Raji (cell line): Measurements from ENCODE around the gene SSH2.

Experiments used
- POLR2A ChIP-seq: IDR thresholded peaks from 2 replicates; pipeline ENCODE4 v1.6.1; 2011; ENCODE audit warnings: low read depth, low read length, control low read depth; ENCODE audit not compliant: insufficient read depth

SSH2 gene

GRCh38 chr17:29753845-29754439, 176.1 kb downstream of the SSH2 start:
- no peak for TF ChIP-seq POLR2A

DNA sequence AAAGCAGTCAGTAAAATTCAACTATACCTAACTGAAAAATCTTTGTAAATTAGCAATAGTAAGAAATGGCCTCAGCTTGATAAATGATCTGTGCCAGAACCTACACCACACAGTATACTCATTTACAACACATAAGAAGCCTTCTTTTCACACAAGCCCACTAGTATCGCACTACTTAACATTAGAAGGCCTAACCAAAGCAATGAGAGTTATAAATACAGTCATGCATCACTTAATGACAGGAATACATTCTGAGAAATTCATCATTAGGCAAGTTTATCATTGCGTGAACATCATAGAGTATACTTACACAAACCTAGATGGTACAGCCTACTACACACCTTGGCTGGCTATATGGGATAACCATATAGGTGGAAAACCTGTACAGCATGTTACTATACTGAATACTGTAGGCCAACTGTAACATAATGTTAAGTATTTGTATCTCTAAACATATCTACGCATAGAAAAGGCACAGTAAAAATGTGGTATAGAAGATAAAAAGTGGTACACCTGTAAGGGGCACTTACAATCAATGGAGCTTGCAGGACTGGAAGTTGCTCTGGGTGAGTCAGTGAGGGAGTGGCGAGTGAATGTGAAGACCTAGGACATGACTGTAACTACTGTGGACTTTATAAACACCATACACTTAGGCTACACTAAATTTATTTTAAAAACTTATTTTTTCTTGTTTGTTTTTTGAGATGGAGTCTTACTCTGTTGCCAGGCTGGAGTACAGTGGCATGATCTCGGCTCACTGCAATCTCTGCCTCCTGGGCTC, 180.8 kb downstream of the SSH2 start:
- TF ChIP-seq POLR2A, result no peak

- TF ChIP-seq POLR2A, result no peak
These were observed 181.6 kb downstream of the SSH2 start for GRCh38 chr17:29748400-29748799.

GRCh38 chr17:29747660-29748059, 182.4 kb downstream of the SSH2 start:
- TF ChIP-seq POLR2A, result no peak

DNA sequence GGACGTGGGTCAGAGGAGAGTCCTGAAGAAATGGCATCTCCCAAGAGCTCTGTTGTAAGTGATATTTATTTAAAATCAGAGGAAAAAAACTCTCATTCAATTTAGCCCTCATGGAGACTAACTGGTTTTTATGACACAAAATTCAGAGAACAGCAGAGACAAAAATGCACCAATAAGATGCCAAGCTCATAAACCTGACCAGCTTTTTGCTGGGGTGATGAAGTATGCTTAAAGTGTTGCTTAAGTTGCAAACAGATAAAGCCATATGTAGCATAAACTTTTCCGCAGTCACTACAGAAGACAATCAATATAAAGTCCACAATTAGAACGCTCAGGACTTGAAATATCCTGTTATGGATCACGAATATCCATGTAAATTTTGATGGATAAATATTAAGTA, 183.4 kb downstream of the SSH2 start:
- TF ChIP-seq POLR2A, result no peak

GRCh38 chr17:29744121-29744520, 185.9 kb downstream of the SSH2 start:
- no peak for TF ChIP-seq POLR2A

DNA sequence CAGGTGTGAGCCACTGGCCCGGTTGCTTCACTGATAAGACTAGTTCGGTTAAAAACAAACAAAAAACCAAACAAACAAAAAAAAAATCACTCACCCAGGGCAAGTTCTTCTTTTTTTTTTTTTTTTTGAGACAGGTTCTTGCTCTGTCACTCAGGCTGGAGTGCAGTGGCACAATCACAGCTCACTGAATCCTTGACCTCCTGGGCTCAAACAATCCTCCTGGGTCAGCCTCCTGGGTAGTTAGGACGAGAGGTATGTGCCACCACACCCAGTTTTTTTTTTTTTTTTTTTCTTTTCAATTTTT, 187.9 kb downstream of the SSH2 start:
- TF ChIP-seq POLR2A, result no peak

GRCh38 chr17:29740017-29740416, 190.0 kb downstream of the SSH2 start:
- TF ChIP-seq POLR2A, result no peak

DNA sequence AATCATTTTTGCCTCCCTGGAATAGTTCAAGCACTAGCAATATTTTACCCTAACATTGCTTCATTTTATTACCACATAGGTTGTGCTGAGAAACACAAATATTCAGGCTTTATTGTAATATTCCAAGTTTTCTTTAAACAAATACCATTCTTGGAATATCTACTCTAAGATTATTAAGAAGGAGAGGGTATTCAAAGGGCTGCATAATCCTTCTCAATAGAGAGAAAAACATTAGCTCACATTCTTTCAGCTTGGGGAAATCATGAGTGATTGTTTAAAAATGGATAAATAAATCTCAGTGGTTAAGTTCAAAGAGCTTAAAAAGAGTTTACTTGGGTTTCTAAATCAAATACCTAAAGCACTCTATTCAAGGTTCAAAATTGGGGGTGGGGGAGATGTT, 195.4 kb downstream of the SSH2 start:
- no peak for TF ChIP-seq POLR2A

DNA sequence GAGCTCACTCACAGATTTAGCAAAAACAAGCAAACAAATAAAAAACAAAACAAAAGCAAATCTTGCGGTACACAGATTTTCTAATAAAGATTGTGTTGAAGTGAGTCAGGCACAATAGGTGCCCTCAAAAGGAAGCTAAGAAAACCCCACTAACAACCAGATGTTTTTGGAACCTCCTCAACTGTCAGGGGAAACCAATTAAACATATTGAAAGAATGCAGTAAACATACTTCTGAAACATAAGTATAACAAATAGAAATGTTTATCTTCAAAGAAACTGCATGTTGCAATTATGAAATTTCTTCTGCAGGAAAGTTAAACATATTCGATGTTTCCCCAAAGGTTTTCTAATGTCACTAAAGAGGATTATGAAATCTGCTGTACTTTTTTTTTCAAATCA, 196.9 kb downstream of the SSH2 start:
- TF ChIP-seq POLR2A, result no peak

GRCh38 chr17:29732613-29733012, 197.4 kb downstream of the SSH2 start:
- no peak for TF ChIP-seq POLR2A

GRCh38 chr17:29732209-29732608, 197.8 kb downstream of the SSH2 start:
- no peak for TF ChIP-seq POLR2A

DNA sequence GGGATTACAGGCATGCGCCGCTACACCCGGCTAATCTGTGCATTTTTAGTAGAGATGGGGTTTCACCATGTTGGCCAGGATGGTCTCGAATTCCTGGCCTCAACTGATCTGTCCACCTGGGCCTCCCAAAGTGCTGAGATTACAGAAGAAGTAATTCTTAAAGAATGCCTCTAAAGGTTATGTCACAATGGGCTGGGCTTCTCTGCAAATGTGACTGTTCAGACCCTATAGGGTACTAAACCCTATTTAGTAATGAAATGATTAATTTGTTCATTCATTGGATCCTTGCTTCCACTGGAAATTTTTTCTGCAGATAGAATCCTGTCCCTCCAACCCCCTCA, 198.5 kb downstream of the SSH2 start:
- TF ChIP-seq POLR2A, result no peak

- TF ChIP-seq POLR2A, result no peak
These were observed 201.5 kb downstream of the SSH2 start for GRCh38 chr17:29728490-29728889.

- TF ChIP-seq POLR2A, result no peak
These were observed 203.2 kb downstream of the SSH2 start for GRCh38 chr17:29726715-29727252.

DNA sequence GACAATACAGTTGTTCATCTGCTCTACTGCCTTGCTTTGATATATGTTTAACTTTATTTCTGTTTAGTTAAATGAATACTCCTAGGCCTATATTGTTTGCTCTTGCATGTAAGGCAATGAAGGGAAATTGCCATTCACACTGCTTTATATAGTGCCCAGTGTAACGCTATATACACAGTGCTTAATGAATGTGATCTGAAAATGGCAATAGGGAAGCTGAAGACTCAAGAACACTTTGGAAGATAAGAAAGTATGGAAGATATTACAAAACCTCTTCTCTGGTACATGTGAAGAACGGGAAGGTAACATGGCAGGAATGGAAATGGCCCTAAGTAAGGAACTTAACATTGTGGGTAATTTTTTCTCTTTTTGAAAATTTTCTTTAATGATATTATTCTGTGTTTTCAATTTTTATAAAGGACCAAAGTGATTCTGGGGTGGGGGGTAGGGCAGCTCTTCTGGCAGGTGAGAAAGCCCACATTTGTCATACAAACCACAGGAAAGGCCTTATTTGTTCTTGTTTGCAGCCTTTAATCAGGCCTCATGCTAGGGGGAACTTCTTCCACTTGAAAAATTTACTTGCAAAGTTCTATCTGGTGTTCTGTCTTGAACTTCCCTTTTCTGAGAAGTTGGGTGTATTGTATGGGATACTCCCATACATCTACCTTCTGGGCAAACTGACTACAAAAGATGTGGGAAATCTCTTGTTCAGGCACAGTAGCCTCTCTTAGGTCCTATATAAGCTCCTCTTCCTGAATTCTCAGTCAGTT, 206.6 kb downstream of the SSH2 start:
- no peak for TF ChIP-seq POLR2A
